ENCODE measurements around the gene FDCSP. TPM values are rescaled to one million over a fixed set of nuclear protein-coding genes. Genes with fewer than 3 reads are reported as not detected.
"Not testable (repeated sequence)": the region's sequence is repeated elsewhere in the genome, so short reads cannot be mapped to it uniquely, and the experiment has no call there.

The FDCSP gene
- total RNA-seq, 2 experiments from 2014 or later = not detected

DNA sequence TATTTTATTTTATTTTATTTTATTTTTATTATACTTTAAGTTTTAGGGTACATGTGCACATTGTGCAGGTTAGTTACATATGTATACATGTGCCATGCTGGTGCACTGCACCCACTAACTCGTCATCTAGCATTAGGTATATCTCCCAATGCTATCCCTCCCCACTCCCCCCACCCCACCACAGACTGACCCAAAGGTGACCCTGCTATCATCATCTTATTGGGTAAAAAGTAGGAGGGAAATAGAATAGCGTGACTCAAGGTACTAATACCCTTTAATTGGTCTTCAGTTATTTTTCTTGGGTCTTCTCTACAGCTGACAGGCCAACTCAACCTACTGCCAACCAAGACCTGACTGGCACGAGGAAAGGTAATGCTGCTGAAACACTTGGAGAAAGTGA, 16.4 kb downstream of the FDCSP start, which contains the start of gene CSN3:
TSS of gene CSN3 (plus strand) at position 301 of the 400 bp plus-strand sequence. CDS start 2,223 bp downstream, outside the sequence.
- H3K4me3 Mint-ChIP-seq; H3K27me3 Mint-ChIP-seq (ENCODE audit: low read depth); POLR2A ChIA-PET; H3K36me3 Mint-ChIP-seq (ENCODE audit: low read depth); DNase-seq; H3K27ac Mint-ChIP-seq; ATAC-seq; H3K9me3 Mint-ChIP-seq (ENCODE audit: insufficient read depth); H3K4me1 Mint-ChIP-seq (ENCODE audit: low read depth); CTCF ChIA-PET: not testable (repeated sequence)

DNA sequence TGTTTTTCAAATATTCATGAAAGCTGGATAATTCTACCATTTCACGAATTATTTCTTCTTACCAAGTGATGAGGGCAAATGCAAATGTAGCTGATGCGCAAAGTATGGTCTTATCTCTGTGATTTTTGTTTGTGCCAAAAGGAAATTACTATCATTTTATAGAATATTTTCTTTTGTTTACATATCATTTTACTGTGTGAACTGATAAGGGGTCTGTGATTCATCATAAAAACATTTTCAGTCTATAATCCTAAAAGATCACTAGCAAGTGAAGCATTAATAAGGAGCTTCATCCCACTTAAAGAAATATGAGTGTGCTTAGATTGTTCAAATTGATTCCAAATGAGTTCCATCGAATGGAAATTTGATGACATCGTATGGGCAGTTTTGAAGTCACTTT, 17.2 kb downstream of the FDCSP start:
- no peaks in the 10 kb centered on the region for H3K9me3 Mint-ChIP-seq (ENCODE audit: insufficient read depth)
- no peaks in the 10 kb centered on the region for H3K36me3 Mint-ChIP-seq (ENCODE audit: low read depth)
- DNase-seq = no peak
- H3K4me3 Mint-ChIP-seq = no peak overlapping the region
- ChIA-PET CTCF (no interaction called here), POLR2A (no interaction called here)
- no peak for ATAC-seq
- H3K27me3 Mint-ChIP-seq (ENCODE audit: low read depth) = no peaks in the 10 kb centered on the region
- no peaks in the 10 kb centered on the region for H3K4me1 Mint-ChIP-seq (ENCODE audit: low read depth)
- no peak overlapping the region for H3K27ac Mint-ChIP-seq

DNA sequence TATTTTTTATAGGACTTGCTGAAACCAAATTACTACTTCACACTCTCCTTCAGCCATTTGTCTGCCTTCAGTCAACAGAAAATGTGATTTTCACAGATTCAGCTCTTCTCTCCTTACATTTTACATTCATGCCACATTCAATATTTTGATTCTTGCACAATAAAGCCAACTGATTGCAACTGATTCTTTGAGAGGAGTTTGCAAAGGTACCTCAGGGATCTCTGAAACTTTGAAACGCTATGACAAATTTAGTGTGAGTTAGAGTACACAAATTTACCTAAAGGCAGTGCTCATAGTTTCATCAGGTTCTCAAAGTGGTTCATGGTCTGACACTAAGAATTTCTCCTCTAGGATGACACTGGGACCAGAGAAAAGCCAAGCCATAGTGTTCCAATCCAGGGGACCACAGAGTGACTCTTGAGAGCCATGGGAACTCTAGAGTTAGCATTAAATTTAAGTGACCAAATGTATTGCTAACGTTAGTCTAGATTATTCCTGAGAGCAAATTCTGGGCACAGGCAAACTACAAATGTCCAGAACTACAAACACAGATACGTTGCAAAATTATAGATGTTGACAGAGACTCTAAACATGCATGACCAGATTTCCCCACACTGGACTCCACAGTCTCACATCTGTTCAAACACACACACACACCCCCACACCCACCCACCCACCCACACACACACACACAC, 25.5 kb downstream of the FDCSP start:
- Mint-ChIP-seq H3K36me3 (ENCODE audit: low read depth) (no peaks in the 10 kb centered on the region), H3K27ac (no peak overlapping the region), H3K9me3 (ENCODE audit: insufficient read depth) (no peaks in the 10 kb centered on the region), H3K4me1 (ENCODE audit: low read depth) (no peaks in the 10 kb centered on the region), H3K4me3 (no peak overlapping the region), H3K27me3 (ENCODE audit: low read depth) (no peaks in the 10 kb centered on the region)
- ATAC-seq = no peak
- CTCF ChIA-PET = no interaction called here
- DNase-seq = no peak
- POLR2A ChIA-PET = no interaction called here

DNA sequence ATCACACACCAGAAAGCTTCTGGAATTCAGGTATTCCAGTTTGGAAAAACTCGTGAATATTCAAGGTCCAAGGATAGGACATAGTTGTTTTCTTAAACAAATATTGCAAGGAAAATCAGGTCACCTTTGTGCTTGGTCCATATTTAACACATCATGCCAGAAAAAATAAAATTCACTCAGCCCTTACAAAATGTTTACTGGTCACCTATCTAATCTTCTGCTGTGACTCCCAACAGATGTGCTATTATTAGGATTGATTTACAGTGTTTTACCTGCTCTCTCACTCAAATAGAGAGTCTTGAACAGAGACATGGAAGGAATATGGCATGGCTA, 26.0 kb downstream of the FDCSP start:
- Mint-ChIP-seq H3K4me1 (ENCODE audit: low read depth) (no peaks in the 10 kb centered on the region), H3K27me3 (ENCODE audit: low read depth) (no peaks in the 10 kb centered on the region), H3K9me3 (ENCODE audit: insufficient read depth) (no peaks in the 10 kb centered on the region), H3K4me3 (no peak overlapping the region), H3K36me3 (ENCODE audit: low read depth) (no peaks in the 10 kb centered on the region), H3K27ac (no peak overlapping the region)
- DNase-seq (no peak), ATAC-seq (no peak)
- POLR2A ChIA-PET = no interaction called here
- CTCF ChIA-PET = no interaction called here

DNA sequence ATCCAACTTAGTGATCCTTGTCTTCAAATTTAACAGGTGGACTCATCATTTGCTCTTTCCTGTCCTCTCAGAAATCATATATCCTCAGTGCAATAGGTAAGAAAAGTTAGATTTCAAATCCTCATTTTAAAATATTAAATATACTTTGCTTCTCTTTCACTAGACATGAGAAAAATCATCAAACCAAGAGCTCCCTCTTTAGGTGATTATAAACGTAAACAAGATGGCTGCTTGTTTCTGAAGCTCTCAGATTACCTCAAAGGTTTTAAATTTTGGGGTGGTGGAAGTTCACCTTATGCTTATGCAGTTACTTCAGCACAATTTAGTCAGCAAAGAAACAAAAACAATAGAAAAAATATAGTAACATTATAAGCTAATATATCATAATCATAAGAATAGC, 43.8 kb downstream of the FDCSP start:
- Mint-ChIP-seq H3K9me3 (ENCODE audit: insufficient read depth) (no peaks in the 10 kb centered on the region), H3K4me3 (no peak overlapping the region), H3K27ac (no peak overlapping the region), H3K27me3 (ENCODE audit: low read depth) (no peaks in the 10 kb centered on the region), H3K36me3 (ENCODE audit: low read depth) (no peaks in the 10 kb centered on the region), H3K4me1 (ENCODE audit: low read depth) (no peaks in the 10 kb centered on the region)
- ChIA-PET POLR2A (no interaction called here), CTCF (interaction anchor here (1.0 kb wide), 1 partner anchor 8 kb away, joined by 3 read pairs; no protein-coding TSS in a partner anchor)
- ATAC-seq (no peak), DNase-seq (no peak)

DNA sequence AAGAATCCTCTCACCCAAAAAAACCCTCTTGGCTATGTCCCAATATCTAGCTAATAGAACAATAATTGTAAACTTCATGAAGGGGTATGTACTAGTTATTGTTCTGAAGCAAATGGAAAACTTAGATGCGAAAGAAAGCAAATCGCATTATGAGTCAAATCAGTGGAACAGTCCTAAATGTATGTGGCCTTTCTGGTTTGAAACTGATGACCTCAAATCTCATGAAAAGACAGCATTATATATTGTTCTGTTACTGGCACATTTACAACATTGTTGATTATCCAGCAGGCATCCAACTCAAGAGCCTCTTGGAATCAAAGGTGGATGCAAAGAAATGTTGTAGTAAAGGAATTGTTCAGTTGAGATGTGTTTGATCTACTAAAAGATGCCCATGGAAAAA, 51.2 kb downstream of the FDCSP start:
- no peak overlapping the region for H3K27ac Mint-ChIP-seq
- no peak overlapping the region for H3K4me3 Mint-ChIP-seq
- no peaks in the 10 kb centered on the region for H3K27me3 Mint-ChIP-seq (ENCODE audit: low read depth)
- no peaks in the 10 kb centered on the region for H3K9me3 Mint-ChIP-seq (ENCODE audit: insufficient read depth)
- H3K4me1 Mint-ChIP-seq (ENCODE audit: low read depth) = no peaks in the 10 kb centered on the region
- no peaks in the 10 kb centered on the region for H3K36me3 Mint-ChIP-seq (ENCODE audit: low read depth)
- ATAC-seq (no peak), DNase-seq (no peak)
- ChIA-PET CTCF (no interaction called here), POLR2A (no interaction called here)

DNA sequence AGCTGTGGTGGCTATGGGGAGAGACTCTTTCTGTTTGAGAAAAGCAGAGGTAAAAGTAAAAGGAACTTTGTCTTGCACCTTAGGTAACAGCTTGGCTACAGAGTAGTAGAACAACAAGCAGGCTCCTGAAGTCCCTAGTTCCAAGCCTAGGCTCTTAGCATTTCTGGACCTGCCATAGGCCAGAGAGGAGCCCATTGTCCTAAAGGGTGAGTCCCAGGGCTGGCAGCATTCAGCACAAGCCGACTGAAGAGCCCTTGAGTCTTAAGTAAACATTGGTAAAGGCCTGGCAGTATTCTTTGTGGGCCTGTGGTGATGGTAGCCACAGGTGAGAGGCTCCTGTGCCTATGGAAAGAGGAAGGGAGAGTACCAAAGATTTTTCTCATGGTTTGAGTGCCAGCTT, 54.6 kb downstream of the FDCSP start:
- DNase-seq (no peak), ATAC-seq (no peak)
- Mint-ChIP-seq H3K36me3 (ENCODE audit: low read depth) (no peaks in the 10 kb centered on the region), H3K27me3 (ENCODE audit: low read depth) (no peaks in the 10 kb centered on the region), H3K27ac (no peak overlapping the region), H3K9me3 (ENCODE audit: insufficient read depth) (no peaks in the 10 kb centered on the region), H3K4me3 (no peak overlapping the region), H3K4me1 (ENCODE audit: low read depth) (no peaks in the 10 kb centered on the region)
- ChIA-PET CTCF (no interaction called here), POLR2A (no interaction called here)

Other genes starting within 250 kb of the FDCSP start
- gene STATH, start 230.2 kb upstream of the FDCSP start, total RNA-seq = not detected
- not detected for gene HTN3, start 197.7 kb upstream of the FDCSP start, total RNA-seq
- not detected for gene HTN1, start 175.7 kb upstream of the FDCSP start, total RNA-seq
- gene PRR27, start 71.9 kb upstream of the FDCSP start, total RNA-seq = not detected
- gene ODAM, start 30.4 kb upstream of the FDCSP start, total RNA-seq = not detected
- gene CSN3, start 16.5 kb downstream of the FDCSP start, total RNA-seq = not detected
- gene CABS1, start 108.9 kb downstream of the FDCSP start, total RNA-seq = not detected
- gene SMR3A, start 134.6 kb downstream of the FDCSP start, total RNA-seq = not detected
- not detected for gene SMR3B, start 157.0 kb downstream of the FDCSP start, total RNA-seq
- gene OPRPN, start 171.8 kb downstream of the FDCSP start, total RNA-seq = not detected
- gene MUC7, start 246.1 kb downstream of the FDCSP start, total RNA-seq = not detected